IPS-NIHi7 (cell line): ENCODE data around the gene VPS11.

ENCODE experiments used
- DNase-seq: peaks from one replicate; pipeline ENCODE4 v3.0.0; 2012; ENCODE audit warnings: mixed read lengths; ENCODE audit errors: extremely low spot score

Gene VPS11

DNA sequence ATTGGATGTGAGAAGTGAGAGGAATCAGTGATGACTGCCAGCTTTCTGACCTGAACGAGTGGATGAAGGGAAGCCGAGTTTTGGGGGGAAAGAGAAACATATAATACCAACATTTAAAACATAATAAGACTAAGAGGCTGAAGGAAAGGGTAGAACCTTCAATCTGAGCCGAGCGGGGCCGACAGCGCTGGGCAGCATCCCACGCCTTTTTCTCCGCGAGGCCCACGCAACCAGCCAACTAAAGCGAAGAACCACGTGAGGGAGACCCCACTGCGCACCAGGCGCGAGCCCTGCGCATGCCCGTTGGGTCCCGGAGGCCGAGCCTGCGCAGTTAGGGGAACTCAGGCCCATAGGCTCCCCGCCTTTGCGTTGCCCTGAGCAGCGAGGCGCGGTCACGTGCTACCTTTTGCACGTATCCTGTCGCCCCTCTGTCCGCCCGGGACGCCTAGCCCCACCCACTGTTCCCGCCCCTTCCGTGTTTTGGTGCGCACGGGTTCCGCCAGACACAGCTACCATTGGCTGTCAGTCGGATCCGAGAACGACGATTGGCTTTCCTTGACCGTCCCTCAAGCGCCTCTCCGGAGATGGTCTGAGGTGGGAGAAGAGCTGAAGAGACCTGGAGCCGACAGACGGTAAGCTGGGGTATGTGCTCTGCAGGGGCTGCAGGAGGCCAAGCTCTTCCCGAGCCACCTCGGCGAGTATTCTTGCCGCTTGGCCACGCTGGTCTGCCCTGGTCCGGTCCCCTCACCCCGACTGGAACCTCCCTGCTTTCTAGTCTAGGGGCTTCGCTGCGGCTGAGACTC, 53.6 kb downstream of the VPS11 start, which contains the start of gene HINFP:
Gene HINFP (plus strand): TSS at position 573 of the 803 bp plus-strand sequence. CDS start 5,365 bp downstream, outside the sequence.
- peak; percentile 100 for DNase-seq

DNA sequence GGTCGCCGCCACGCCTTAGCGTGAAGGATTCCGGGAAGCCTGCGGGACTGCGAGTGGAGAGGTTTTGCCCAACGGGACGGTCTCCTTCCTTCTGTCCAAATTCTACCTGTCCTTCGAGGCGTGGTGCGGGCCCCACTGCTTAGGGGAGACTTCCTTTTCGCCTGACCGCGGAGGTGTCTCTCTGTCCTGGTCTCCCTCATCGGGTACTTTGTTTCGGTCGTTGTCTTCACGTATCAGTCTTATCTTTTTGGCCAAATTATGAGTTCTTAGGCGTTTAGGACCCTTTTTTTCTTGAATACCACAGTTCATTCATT, 54.1 kb downstream of the VPS11 start:
- DNase-seq, result no peak

DNA sequence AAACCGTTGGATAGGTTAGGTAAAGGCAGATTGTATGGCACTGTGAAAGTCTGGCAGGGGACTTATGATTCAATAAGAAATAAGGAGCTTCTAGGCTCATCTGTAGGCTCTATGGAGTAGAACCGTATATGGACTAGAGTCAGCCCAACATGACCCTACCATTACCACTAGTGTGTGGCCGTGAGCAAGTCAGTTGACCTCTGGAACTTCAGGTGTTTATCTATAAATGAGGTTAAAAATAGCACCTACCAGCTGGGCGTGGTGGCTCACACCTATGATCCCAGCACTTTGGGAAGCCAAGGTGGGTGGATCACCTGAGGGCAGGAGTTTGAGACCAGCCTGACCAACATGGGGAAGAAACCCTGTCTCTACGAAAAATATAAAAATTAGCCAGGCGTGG, 58.2 kb downstream of the VPS11 start:
- DNase-seq, result no peak

DNA sequence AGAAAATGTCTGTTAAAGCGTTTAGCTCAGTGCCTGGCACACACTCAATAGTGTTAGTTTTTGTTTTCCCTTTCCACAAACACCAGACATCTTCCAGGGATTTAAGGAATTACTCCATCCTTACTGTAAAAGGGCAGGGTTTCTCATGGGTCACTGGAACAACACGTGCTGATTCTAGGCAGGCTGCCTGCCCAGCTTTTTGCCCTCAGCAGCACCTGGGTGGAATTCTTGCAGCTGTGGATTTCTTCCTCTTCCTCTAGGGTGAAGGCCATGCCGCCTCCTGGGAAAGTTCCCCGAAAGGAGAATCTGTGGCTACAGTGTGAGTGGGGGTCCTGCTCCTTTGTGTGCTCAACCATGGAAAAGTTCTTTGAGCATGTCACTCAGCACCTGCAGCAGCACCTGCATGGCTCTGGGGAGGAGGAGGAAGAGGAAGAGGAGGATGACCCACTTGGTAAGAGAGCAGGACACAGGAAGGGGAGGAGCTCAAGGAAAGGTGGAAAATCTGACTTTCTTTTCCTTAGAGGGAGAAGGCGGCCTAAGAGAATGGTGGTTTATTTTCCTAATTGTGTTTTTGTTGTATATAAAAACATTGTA, 59.2 kb downstream of the VPS11 start:
- DNase-seq, result no peak

DNA sequence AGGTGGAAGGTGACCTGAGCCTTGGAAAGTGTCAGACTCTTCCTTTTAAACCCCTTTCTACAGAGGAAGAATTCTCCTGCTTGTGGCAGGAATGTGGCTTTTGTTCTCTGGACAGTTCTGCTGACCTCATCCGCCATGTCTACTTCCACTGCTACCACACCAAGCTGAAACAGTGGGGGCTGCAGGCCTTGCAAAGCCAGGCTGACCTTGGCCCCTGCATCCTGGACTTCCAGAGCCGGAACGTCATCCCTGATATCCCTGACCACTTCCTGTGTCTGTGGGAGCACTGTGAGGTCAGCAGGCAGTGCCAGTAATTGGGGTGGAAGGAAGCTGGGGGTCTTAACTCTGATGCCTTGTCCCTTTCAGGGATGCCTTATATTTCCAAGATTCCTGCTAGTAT, 63.0 kb downstream of the VPS11 start:
- no peak for DNase-seq
